Right kidney (tissue), 1 donor: ENCODE measurements around the gene CAVIN2.

Source experiments
- DNase-seq: peaks from one replicate; pipeline ENCODE4 v3.0.0-alpha.2; 2016

The CAVIN2 gene

DNA sequence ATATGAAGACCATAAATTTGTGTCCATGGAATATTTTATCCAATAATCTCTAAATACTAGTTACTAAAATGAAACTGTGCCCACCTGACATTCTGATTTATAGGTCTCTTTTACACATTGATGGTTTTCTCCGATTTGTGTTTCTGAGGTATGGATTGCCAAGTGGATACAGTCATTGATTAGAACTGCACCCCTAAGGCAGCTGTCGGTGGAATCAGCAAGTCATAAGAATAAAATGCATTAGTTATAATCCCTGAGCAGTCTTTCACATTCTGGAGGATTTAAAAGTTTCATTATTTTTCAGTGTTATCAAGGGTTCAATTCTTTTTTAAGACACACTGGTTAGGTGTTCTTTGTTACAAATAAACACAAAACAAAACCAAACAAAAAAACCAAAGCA, 6.0 kb downstream of the CAVIN2 start:
- DNase-seq = no peak

DNA sequence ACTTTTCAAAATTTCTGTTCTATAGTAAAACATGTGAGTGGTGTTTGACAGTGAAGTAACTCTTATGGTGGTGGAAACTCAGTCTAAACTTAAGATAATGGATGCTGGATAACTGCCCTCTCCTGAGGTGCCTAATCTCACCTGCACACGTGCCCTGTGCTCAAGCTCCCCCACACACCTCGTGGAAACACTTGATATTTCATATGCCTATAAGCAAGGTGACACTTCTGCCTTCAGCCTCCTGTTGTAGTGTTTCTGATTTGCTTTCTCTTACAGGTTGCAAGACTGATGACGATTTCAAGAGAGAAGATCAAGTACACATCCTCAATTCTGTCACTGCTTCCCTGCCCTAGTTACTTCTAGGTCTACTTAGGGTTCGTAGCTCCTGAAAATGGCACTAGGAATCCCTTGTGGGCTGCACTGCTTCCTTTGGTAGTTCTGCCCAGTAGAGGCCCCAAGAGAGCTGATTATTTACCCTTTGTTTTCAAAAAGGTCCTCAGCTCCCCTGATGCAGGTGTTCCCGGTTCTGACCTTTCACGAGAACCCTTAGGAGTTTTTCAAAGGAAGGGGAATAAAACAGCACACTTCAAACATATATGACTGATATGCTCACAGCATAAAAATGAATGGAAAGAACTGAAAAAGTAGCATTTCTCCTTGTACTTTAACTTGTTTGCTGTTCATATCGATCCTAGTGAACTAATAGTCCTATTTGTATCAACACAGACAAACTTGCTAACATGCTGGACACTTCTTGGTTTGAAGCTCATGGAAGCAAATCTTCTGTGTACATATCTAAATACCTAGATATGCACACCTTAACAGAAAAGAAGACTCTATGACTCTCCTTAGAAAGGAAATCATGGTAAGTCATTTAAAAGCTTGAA, 6.7 kb downstream of the CAVIN2 start:
- no peak for DNase-seq

DNA sequence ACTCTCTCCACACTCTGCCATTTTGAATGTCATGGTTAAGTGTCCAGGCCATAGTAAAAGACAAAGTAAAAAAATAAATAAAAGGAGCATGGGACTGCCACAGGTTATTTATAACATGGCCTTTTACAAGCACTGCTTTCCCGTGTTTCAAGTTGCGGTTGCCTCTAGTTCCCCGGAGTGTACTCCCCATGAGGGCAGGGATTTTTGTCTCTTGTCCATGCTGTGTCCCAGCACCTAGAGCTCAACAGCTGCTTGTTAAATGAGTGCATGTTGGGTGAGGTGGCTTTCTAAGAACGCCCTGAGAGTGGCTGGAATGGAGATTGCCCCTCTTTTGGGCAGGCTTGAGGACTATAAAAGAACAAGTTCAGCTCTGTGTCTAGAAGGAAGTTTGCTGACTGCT, 8.4 kb downstream of the CAVIN2 start:
- no peak for DNase-seq

DNA sequence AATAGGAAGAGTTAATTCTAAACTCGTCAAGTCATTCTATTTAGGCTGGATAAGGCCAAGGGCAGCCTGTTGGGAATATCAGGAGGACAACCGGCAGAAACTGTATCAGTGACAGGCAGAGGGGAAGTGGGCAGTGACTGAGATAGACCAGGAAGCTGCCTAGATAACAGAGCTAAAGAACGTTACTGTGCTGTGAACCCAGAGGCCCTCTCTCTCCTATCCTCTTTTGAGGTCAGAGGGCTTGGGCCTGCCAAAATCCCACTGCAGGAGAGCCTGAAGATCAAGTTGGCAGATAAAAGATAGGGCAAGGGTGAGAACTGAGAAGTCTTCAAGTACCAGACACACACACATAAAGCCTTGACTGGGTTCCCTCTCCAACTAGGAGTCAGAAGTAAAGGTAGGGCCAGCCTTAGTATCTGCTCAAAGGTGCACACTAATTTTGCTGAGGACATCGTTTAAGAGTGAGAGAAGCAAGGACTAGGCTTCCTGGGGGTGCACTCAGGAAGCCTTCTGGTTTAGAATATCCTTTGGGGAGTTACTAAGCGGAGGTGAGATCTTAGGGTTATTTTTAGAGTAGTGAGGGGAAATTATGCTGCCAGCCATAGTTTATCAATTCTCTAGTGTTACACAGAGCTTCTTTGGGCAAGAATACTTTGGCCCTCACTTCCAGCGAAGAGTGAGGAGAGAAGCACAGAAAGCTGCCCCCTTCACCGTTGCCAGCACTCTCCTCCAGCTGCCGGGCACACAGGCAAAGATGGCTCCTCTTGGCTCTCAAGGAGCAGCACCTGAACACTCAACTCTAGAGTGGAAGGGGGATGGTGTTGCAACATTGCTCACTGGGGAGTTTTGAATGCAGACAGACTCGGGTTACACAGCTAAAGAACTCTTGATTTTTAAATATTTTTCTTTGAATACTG, 9.8 kb downstream of the CAVIN2 start:
- DNase-seq = no peak

DNA sequence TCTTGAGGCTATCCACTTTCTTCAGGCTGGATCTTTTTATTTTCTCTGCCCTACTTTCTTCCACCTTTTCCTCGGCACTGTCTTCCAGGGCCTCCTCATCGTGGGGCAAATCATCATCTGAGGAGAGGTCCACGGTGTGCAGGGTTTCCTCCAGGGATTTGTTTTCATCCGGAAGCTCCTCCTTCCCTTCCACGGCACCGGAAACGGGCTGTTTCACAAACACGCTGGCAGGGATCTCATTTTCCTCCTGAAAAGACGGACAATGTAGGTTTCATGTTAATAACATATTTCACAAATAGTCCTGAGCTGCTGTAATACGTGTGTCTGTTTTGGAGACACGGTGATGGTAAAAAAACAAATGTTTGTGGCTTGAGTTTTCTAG, 10.4 kb downstream of the CAVIN2 start:
- DNase-seq = no peak

DNA sequence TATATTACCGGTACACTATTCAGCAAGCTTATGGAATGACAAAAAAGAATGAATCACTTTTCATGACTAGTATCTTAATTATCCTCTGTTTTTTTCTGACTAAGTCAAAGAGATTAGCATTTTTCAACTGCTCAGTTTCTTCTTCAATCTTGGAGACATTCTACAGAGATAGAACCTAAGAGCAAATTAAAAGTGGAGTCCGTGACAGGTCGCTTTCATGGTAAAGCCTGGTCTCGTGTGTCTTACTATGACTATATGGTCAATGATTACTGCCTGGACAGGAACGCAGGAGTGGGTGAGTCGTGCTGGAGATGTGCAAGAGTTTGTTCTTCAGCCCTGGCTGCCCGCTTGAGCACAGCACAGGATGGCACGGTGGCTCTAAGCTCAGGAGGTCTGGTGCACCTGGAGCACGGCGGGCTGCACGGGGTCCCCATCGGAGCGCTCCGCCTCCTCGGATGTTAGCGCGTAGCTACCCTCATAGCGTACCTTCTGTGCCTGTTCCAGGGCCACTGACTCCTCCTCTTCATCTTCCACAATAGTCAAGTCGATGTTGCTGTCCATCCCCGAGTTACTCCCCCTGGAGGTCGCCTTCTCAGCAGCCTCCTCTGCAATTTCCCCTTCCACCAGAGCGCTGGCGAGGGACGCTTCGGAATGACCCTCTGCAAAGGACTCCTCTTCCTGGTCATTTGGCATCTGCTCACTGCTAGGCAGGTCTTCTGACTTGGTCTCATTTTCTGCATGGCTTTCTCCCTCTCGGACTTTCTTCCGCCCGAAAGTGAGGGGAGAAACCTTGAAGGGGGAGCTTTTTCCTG, 11.1 kb downstream of the CAVIN2 start:
- DNase-seq = no peak

DNA sequence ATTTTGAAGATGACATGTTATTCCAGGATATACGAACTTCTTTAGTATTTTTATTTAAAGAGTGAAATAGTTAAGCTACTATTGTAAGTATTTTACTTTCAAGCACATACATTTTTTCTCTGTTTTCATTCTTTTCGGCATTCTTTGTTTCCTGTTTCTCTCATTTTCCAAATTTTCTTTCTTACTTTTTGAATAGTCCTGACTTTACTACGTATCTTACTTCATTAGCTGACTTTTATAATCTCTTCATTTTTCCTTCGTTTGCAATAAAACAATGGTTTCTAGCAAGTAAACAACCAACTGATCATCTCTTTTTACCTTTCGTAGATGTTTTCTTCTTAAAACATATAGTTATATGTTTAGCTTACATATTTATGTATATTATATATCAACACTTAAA, 11.8 kb downstream of the CAVIN2 start:
- DNase-seq = no peak

DNA sequence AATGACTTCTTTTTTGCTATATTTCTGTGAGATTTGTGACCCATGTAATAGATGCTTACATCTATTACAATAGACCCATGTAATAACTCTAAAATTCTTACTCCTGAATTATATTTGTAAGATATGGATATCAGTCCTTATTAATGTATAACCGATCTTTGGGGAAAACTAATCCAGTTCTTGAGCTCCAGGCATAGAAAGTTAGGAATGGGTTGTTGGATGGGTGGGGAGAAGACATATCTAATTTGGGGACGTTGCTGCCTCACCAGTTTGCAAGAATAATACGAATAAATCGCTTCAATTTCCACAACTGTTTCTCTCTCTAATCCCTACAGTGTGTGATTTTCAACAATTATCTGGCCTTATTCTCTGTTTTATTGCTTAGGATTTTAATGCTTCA, 13.5 kb downstream of the CAVIN2 start:
- DNase-seq = no peak

DNA sequence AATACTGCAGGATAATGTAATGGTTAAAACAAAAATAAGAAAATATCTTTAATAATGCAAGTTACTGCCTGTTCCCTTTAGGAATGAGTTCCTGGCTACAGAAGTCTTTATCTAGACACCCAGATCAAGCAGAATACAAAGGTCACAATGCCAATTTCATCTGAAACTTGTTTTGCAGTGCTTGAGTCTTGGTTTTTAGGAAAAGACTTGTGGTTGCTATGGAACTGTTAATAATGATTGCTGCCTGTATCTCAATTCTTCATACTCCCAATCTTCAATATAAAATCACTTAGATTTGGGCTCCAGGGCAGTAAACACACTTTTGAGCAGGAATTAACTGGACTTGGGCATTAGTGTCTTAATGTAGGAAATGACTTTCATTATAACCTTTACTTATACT, 14.2 kb downstream of the CAVIN2 start:
- no peak for DNase-seq

DNA sequence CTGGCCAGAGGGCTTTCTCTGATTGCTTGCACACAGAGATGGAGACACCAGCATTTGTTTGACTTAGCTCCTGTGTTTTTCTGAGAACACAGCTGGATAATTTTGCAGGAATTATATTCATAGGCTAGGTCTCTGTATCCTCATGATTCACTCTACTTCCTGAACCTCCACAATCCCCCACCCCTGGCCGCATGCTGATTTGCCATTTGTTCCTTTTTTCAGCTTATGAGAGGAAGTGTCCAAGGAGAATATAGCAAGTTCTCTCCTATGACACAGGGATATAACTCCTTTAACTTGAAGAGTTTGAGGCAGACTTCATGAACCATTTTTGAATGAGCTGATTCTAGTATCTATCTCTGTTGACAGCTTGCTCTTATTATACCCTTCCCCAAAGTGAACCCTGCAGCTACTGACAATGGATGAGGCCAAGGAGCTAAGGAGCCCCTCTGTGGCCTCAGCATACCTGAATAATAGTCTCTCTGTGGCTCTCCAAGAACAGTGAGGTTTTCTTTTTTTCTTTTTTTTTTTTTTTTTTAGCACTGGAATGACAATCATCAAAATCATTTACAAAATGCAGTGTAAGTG, 15.4 kb downstream of the CAVIN2 start:
- no peak for DNase-seq

DNA sequence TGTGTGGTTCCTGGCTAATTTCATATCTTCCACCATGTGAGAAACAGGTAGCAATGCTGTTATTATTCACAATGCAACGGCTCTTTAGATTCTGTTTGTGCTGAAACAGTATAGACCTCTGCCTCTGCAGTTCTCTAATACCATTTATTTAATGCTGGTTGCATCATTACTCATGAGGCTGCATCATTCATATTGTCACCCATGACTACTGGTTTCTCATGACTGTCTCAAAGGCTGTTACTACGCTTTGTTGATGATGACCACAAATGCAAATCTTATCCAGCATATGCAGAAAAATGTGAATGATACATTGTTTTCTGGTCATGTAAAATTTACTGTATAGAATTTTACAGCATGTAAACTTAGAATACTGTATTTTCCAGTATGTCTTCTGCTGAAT, 22.5 kb downstream of the CAVIN2 start:
- DNase-seq = no peak

DNA sequence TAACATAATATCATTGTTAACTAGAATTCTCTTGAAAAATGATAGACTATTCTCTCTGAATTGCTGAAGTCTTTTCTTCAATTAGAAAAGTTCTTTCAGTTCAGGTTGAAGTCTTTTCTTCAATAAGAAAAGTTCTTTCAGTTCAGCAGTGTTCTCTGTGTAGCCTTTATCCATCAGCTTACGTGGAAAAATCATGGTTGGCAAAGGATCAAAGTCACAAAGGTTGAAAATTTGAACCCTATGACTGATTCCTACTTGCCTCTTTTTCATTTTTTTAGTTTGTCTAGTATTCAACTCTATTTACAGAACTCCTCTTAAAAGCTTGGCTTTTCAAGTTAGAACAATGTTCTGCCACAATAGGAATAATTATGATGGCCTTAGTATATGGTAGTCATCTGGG, 25.8 kb downstream of the CAVIN2 start:
- DNase-seq = no peak

DNA sequence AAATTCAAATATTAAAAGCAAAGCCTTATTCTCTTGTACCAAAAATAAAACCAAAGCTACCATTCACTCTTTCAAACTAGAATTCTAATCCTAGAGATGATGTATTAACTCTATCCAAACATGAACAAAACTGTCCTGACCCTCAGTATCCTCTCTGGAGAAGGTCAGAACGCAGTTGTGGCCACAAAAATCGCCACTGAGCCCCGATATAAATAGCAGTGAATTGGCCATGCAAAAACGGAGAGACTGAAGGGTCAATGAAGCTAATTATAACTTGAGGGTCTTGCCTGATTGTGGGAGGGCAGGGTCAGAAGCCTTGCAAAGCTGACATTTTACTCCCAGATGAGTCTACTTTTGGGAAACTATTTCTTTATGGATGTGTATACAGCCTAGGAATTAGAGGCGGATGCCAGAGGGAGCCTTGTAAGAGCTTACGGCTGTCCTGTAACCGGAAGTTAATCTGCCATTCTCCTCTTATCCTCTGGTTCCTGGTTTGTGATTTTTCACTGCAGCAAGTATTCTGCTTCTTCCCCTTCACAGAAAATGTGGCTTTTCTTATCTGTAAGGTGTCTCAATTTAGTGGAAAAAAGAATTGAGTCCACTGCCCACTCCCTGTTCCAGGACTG, 28.1 kb downstream of the CAVIN2 start:
- DNase-seq = no peak

DNA sequence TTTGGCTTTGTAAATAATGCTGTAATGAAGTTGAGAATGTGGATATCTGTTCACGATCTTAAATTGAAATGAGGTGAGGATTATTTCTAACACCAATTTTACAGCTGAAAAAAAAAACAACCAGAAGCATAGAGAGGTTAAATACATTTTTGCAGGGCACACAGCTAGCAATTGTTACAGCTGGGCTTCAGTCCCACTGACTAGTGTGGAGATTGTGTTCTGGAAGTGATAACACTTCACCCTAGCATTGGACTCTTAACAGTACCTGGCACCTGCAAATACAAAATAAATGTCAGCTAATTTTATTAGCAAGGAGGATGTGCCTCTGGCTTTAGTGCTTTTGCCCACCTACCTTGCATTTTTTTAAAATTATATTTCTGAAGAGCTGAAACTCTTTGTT, 28.8 kb downstream of the CAVIN2 start:
- no peak for DNase-seq

DNA sequence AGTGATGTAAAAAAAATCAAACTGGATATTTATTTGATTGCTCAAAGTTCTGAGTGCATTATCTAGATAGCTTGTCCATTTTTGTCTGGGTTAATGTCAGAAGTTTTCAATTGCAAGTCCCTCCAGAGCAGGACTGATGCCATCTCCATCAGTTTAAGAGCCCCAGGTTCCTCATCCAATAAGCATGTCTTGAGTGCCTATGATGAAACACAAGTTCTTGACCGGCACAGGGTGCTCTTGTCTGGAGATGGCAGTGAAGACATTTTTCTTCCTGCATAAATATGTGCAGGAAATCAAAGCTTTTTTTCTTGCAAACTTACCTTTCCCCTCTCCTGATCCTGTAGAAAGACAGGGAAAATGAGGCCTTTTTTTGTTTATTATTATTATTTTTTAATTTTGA, 31.9 kb downstream of the CAVIN2 start:
- DNase-seq = no peak

DNA sequence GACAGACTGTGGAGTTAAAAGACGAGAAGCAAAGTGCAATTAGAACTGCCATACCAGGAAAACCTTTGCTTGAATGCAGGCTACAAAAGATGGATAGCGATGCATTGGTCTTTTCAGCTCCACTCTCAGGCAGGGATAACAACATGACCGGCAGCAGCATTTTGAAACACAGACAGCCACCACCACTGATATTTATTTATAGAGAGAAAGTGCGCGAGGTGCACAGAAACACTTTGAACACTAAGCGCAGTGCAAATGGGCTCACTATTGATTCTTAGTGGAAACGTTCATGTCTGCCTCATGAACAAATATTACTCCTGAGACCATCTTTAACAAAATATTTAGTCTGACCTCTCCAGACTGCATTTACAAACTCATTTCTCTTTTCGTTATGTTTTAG, 32.9 kb downstream of the CAVIN2 start:
- DNase-seq = no peak

DNA sequence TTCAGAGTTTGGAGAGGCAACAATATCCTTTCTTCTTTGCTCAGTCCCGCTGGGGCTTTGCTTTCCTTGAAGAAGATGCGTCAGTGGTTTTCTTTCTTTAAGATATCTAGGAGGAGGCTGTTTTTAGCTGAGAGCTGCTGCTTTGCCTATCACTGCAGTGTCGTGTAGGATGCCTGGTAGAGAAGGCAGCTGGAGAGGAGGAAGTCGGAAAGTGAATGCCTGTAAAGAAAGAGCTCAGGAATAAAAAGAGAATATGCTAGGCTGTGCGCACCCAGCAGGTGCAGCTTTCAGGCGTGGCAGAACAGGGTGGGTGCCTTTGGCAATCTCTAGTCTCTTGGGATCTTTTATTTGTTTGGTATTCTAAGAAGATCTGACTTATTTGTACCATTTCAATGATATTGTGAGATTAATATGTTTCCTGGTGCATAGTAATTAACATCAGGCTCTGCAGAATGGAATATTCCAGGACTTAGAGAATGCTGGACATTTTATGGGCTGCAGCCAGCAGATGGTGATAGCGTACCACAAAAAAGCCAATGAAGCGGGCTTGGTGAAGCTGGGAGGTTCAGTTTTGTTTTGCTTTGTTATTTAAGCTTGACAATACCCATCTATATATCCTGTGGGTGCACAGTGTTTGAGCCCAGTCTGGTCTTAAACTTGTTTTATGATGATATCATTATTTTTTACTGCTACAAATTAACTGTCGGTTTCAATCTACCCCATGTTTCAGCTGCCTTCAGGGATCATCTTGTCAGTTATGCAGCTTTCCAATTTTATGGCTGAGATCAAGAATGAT, 34.9 kb downstream of the CAVIN2 start:
- peak; percentile 54 for DNase-seq

DNA sequence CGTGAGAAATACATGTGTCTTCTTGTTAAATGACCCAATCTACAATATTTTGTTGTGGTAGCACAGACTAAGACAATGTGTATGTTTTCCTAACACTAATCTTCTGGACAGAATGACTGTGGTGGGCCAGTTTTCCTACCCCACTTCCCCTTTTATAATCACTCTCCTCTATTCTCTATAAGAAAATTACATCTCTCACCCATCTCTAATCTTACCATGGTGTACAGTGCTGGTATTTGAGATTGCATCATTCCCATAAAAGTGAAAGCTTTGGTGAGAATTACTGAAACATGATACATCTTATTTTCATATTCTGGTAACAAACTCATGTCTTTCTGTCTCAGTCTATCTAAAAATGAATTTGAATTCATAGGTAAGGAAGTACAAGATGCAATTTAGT, 40.5 kb downstream of the CAVIN2 start:
- no peak for DNase-seq

DNA sequence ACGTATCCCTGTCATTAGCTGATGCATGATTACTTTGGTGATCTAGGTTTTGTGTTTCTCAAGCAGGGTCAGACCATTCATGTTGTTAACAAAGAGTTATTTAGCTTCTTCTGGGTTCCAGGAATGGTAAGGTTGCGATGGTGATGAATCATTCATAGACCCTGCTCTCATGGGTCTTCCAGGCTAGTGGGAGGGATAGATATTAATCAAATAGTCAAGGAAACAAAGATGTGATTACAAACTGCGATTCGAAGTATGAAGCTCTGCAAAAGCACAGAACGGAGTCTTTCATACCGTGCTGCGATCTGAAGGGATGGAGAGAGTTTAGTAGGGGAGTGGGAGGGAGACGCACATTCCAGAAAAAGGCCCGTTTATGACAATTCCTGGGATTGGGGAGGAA, 42.1 kb downstream of the CAVIN2 start:
- no peak for DNase-seq

DNA sequence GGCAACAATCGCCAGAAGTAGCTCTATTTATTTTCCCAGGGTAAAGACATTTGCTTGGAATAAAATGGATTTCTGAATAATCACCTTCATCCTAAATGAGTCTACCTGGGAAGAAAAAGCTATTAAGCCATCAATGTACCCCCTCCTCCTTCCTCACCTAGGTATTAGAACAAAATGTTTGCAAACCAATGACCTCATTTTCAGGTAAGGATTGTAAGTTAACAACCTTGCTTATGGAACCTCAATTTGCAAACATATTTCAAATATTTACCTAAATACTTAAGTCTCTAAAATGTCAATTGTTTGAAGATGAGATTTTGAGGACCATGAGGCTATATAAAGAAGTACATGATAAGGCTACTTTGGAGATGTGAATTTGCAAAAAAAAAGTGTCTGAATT, 43.9 kb downstream of the CAVIN2 start:
- DNase-seq = no peak

DNA sequence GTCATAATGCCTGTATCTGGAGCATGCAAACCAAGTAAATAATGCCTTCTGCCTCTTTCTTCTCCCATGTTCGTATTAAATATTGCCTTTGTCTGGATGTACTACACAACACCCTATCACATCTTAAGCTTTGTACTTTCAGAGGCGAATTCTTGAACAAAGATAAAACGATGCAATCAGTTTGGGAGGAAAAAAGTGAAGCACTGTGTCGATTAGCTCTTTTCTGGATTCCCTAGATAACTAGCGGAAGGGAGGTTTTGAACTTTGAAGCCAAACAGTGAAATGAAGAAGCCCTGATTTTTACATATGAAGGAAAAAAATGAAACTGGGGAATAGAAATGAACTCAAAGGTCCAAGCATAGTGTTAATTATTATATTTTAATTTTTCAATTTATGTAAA, 44.7 kb downstream of the CAVIN2 start:
- DNase-seq = no peak
